Aorta (tissue), 5 donors: ENCODE measurements around the gene PTK7. TPM values are rescaled to one million over a fixed set of nuclear protein-coding genes. Genes with fewer than 3 reads are reported as not detected.
"Not testable (repeated sequence)": the region's sequence is repeated elsewhere in the genome, so short reads cannot be mapped to it uniquely, and the experiment has no call there.

Source experiments
- ATAC-seq: fragments of 200-7000 bp; cut with Tn5 transposase; one replicate; pipeline ENCODE4 v1.9.1; 2022; ENCODE audit warnings: moderate library complexity; ENCODE audit not compliant: low FRiP score
- DNase-seq, 2 donors: peaks; one replicate each; pipeline ENCODE4 v3.0.0-alpha.2; 2020
- H3K27ac ChIP-seq, 2 donors: one replicate each; pipeline ENCODE4 v1.5.1; 2013; ENCODE audit warnings: low read length in 2 of 2, mild to moderate bottlenecking in 2 of 2, moderate library complexity in 2 of 2, control low read depth in 1 of 2, inconsistent platforms in 1 of 2, low read depth in 1 of 2
- H3K27me3 ChIP-seq, 2 donors: one replicate each; pipeline ENCODE4 v1.6.1; 2013; ENCODE audit warnings: control low read depth in 1 of 2, low read length in 1 of 2, mild to moderate bottlenecking in 1 of 2, moderate library complexity in 1 of 2; ENCODE audit not compliant: insufficient read depth in 2 of 2, control insufficient read depth in 1 of 2
- H3K36me3 ChIP-seq, 2 donors: one replicate each; pipeline ENCODE4 v1.6.1; 2013; ENCODE audit warnings: control low read depth in 1 of 2, low read length in 1 of 2, mild to moderate bottlenecking in 1 of 2; ENCODE audit not compliant: insufficient read depth in 2 of 2, control insufficient read depth in 1 of 2
- H3K4me1 ChIP-seq, 2 donors: one replicate each; pipeline ENCODE4 v1.6.1; 2013; ENCODE audit warnings: low read length in 2 of 2, control low read depth in 1 of 2, mild to moderate bottlenecking in 1 of 2, moderate library complexity in 1 of 2; ENCODE audit not compliant: insufficient read depth in 2 of 2, control insufficient read depth in 1 of 2
- H3K4me3 ChIP-seq, 2 donors: one replicate each; pipeline ENCODE4 v1.5.1; 2013; ENCODE audit warnings: low read length in 2 of 2, control low read depth in 1 of 2, mild to moderate bottlenecking in 1 of 2
- H3K9me3 ChIP-seq: one replicate; pipeline ENCODE4 v1.6.1; 2013; ENCODE audit warnings: mild to moderate bottlenecking, low read length; ENCODE audit not compliant: control insufficient read depth
- WGBS, 2 donors: extraction: QIAGEN DNeasy Blood & Tissue Kit; methylation state at CpG; one replicate each; pipeline ENCODE4 v1.1.7; 2013; 5-methylcytosine and 5-hydroxymethylcytosine counted together
- intact Hi-C, 2 donors: fragments of 100-400 bp; cut with DNase I; formaldehyde crosslinking; loops; one replicate each; pipeline versions ENCODE4 v1.14.2 to v1.15.0; 2022
- polyA plus RNA-seq, 2 donors: library from polyadenylated mRNA; stranded (reverse); fragments of 200-250 nt; gene quantifications; one replicate each; pipeline ENCODE4 v1.2.3, GENCODE V29; 2013
- total RNA-seq, 2 donors: library from RNA; stranded (reverse); fragmentation: NEBNext Ultra II Directional; extraction: Animal tissue kit (Norgen Biotek cat#: 25700); gene quantifications; one replicate each; pipeline ENCODE4 v1.2.1, GENCODE V29; 2021
- donor health status: healthy with polysubstance abuse.
- donor health status: Bipolar disorder and iron deficiency.
- donor health status: DM: no; HTN: no; CAD: no.
- donor health status: DM: no; HTN: no; CAD: no.
- donor health status: DM: yes; HTN: yes; CAD: no.

PTK7 gene
- total and polyA plus RNA-seq, 4 donors: 0.13 to 9.6 (median 5.0) TPM

GRCh38 chr6:43115365-43115764, 39.3 kb downstream of the PTK7 start:
- ATAC-seq (no peak), DNase-seq (peak in 1 of 2 donors; percentile 23)
- H3K4me1 ChIP-seq: no peaks in the 10 kb centered on the region
- WGBS, 2 donors: 92 to 97% methylated on average over 6 of the region's 6 CpGs
- intact Hi-C loops: no loop called here
- H3K9me3 ChIP-seq: no peaks in the 10 kb centered on the region
- no peaks in the 10 kb centered on the region for H3K36me3 ChIP-seq
- H3K4me3 ChIP-seq: no peak overlapping the region
- no peak overlapping the region for H3K27ac ChIP-seq
- H3K27me3 ChIP-seq: no peaks in the 10 kb centered on the region

- peak in 1 of 2 donors; percentile 68 for DNase-seq
- WGBS, 2 donors: 91 to 97% methylated on average over 8 of the region's 8 CpGs
- ATAC-seq: not testable (repeated sequence)
Observed at GRCh38 chr6:43117466-43117865, 41.4 kb downstream of the PTK7 start.

GRCh38 chr6:43119482-43119881, 43.4 kb downstream of the PTK7 start:
- H3K9me3 ChIP-seq: no peaks in the 10 kb centered on the region
- 86 to 88% methylated on average over 4 of the region's 4 CpGs for WGBS, 2 donors
- no peaks in the 10 kb centered on the region for H3K4me1 ChIP-seq
- H3K27me3 ChIP-seq: no peaks in the 10 kb centered on the region
- H3K27ac ChIP-seq: no peak overlapping the region
- H3K4me3 ChIP-seq: no peak overlapping the region
- ATAC-seq (no peak), DNase-seq (peak in 1 of 2 donors; percentile 44)
- intact Hi-C loops: no loop called here
- no peaks in the 10 kb centered on the region for H3K36me3 ChIP-seq

More at GRCh38 chr6:43117466-43117865, 41.4 kb downstream of the PTK7 start:
- H3K36me3 ChIP-seq, H3K9me3 ChIP-seq, H3K4me3 ChIP-seq, H3K27ac ChIP-seq, intact Hi-C loops, H3K4me1 ChIP-seq, H3K27me3 ChIP-seq: not testable (repeated sequence)

- H3K27me3 ChIP-seq: no peaks in the 10 kb centered on the region
- H3K9me3 ChIP-seq: no peaks in the 10 kb centered on the region
- H3K36me3 ChIP-seq: no peaks in the 10 kb centered on the region
- H3K4me3 ChIP-seq: no peak overlapping the region
- ATAC-seq (no peak), DNase-seq (peak in 1 of 2 donors; percentile 45)
- H3K27ac ChIP-seq: no peak overlapping the region
- WGBS, 2 donors: 89 to 91% methylated on average over 9 of the region's 9 CpGs
- H3K4me1 ChIP-seq: no peaks in the 10 kb centered on the region
- intact Hi-C loops: no loop called here
Observed at GRCh38 chr6:43120101-43120763, 44.1 kb downstream of the PTK7 start.

GRCh38 chr6:43120944-43121913, 45.1 kb downstream of the PTK7 start:
- peak overlapping the region in 1 of 2 donors; percentile 9 for H3K27ac ChIP-seq
- H3K36me3 ChIP-seq: no peaks in the 10 kb centered on the region

GRCh38 chr6:43122146-43122545, 46.0 kb downstream of the PTK7 start:
- peak in 1 of 2 donors; percentile 58 for DNase-seq
- Histone ChIP-seq H3K9me3 (no peaks in the 10 kb centered on the region), H3K27ac (no peak overlapping the region), H3K36me3 (no peaks in the 10 kb centered on the region), H3K4me3 (no peak overlapping the region), H3K27me3 (no peaks in the 10 kb centered on the region), H3K4me1 (no peaks in the 10 kb centered on the region)
- ATAC-seq: no peak
- 83 to 87% methylated on average over 2 of the region's 2 CpGs for WGBS, 2 donors
- intact Hi-C loops: no loop called here

More at GRCh38 chr6:43120944-43121913, 45.1 kb downstream of the PTK7 start:
- DNase-seq (peak; percentile 90), ATAC-seq (peak; percentile 86)
- Histone ChIP-seq H3K9me3 (no peaks in the 10 kb centered on the region), H3K4me3 (no peak overlapping the region), H3K4me1 (no peaks in the 10 kb centered on the region), H3K27me3 (no peaks in the 10 kb centered on the region)
- 17 to 20% methylated on average over 9 of the region's 9 CpGs for WGBS, 2 donors
- intact Hi-C loops: no loop called here

GRCh38 chr6:43123461-43124314, 47.6 kb downstream of the PTK7 start:
- Histone ChIP-seq H3K27ac (no peak overlapping the region), H3K9me3 (no peaks in the 10 kb centered on the region), H3K4me3 (no peak overlapping the region), H3K4me1 (no peaks in the 10 kb centered on the region), H3K27me3 (no peaks in the 10 kb centered on the region), H3K36me3 (no peaks in the 10 kb centered on the region)
- ATAC-seq (no peak), DNase-seq (peak in 1 of 2 donors; percentile 68)
- intact Hi-C loops: no loop called here
- 20 to 22% methylated on average over 25 of the region's 25 CpGs for WGBS, 2 donors

GRCh38 chr6:43124481-43124880, 48.4 kb downstream of the PTK7 start:
- Histone ChIP-seq H3K27me3 (no peaks in the 10 kb centered on the region), H3K36me3 (no peaks in the 10 kb centered on the region), H3K4me3 (no peak overlapping the region), H3K27ac (no peak overlapping the region), H3K4me1 (no peaks in the 10 kb centered on the region), H3K9me3 (no peaks in the 10 kb centered on the region)
- intact Hi-C loops: no loop called here
- DNase-seq: peak in 1 of 2 donors; percentile 51
- WGBS, 2 donors: 56 to 64% methylated on average over 6 of the region's 6 CpGs
- ATAC-seq: no peak
